ENCODE data around the gene NOL4L.

Gene NOL4L

DNA sequence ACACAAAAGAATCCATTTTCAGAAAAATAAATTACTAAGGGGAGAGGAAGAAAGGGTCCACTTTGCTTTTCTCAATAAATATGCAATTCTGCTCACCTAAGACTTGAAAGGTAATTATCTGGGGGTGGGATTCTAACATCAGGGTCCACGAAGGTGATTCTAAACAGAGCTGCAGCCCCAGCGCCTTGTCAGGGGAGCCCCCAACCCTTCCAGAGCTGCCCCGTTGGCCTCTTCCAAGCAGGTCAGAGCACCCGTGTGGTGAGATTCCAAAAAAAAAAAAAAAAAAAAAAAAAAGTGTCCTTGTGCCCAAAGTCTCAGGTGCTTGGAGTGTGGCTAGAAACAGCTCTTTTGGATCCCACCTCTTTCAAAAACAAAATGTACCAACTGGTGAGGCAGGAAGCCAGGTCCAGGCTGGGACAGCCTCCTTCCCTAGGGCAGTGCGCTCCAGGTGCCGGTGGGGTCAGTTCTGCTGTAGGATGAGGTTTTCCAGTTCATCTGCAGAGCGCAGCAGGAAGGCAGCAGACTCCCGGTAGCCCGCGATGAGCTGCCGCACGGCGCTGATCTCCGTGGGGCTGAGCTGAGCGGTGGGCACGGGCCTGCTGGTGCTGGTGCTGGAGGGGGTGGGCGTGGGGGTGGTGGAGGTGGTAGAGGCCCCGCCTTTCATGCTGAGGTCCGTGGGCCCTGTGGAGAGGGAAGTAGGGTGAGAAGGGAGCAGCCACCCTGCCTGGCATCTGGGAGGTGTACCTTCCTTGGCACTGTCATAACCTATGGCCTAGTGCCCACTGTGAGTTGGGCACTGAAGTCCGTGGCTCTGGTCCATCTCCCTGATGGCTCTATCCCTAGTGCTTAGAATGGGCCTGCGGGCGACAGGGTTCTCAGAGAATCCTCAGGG is 137.8 kb downstream of the NOL4L start:
- no peak for DNase-seq (ENCODE audit: low spot score)

DNA sequence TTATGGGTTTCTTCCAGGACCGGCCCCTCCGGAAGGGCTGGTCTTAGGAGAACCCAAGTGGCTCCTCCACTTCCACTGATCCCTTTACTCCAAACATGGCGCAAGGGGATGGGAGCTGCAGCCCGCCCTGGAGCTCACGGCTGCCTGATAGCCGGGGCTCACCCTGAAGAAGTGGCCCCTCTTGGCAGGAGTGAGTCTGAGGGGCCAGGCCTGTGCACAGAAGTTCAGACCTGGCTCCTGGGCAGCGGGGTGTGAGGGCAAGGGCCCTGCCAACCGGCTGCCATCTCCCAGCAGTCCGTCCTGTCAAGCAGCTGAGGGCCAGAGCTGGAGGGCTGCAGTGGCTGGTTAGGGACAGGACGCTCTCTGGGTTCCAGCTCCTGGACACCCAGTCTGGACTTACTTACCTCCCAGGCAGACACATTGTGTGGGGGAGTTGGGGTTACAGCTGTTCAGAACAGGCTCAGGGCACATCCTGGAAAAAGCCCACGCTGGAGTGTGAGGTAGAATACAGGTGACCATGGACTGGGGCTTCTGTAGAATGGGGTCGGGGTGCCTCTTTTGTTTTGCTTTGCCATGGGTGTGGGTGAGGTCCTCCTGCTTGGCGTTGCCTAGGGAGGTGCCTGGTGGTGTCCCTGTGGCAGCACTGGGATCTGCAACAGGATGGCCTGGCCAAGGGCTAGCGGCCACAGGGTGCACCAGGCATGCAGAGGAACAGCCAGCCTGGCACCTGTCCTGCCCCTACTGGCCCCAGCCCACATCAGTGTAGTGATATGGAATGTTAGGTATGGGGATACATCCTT is 138.6 kb downstream of the NOL4L start:
- no peak for DNase-seq (ENCODE audit: low spot score)

DNA sequence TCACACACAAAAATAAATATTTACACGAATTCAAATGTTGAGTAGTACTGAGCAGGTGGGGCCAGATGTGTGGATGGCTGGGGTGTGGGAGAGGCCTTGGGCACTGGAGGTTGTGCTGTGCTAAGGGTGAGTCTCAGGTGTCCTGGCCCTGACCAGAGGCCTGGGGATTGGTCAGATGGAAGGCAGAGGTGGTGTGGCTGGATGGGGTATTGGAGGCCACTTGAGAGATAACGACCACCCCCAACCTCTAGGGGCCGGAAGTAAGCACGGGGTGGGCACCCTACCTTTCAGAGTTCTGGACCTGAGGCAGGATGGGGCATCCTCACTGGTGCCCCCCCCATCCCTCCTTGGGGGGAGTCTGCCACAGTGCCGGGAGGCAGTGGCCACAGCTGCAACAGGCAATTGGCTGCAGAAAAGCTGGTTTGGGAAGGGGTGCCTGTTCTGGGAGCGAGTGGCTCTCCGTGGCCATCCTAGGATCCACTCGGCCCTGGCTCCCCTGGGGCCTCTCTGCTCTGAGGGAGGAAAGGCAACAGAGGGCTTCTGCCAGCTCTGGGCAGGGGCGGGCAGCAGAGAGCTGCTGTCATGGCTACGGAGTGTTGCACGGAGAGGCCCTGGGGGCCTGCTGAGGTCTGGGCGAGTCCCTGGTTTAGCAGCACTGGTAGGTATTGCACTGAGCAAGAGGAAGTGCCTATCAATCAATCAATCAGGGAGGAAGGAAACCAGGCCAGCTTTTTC is 139.4 kb downstream of the NOL4L start:
- DNase-seq (ENCODE audit: low spot score), result no peak

DNA sequence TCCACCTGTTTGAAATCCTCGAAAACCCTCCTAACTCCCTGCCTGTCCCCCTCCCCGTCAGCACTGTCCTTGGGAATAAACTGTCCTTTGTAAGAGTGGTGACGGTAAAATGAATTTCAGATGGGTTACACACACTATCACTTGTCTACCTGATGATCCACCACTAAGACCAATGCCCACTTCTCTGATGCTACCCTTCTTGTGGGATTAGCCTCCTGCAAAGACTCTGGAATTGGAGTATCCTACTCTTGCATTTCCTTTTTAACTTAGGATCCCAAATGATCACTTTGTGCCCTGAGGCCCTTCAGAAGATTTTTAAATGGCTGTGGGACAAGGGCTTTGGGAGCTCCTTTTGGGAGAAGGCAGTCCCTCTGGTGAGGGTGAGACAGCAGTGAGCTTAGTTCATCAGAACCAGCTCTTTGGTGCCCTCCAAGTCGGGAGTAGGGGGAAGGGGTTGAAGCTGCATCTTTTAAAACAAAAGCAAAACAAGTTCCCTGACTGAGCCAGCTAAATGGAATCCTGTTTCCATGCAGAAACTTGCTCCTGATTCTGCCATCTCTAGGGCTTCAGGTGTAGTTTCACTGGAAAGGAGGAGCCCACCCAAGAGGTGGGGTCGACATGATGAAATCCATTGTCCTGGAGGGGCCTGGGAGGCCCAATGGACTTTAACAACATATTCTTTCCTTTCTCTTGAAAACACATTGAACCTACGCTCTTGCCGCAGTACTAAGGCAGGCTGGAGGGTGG is 140.5 kb downstream of the NOL4L start:
- no peak for DNase-seq (ENCODE audit: low spot score)

DNA sequence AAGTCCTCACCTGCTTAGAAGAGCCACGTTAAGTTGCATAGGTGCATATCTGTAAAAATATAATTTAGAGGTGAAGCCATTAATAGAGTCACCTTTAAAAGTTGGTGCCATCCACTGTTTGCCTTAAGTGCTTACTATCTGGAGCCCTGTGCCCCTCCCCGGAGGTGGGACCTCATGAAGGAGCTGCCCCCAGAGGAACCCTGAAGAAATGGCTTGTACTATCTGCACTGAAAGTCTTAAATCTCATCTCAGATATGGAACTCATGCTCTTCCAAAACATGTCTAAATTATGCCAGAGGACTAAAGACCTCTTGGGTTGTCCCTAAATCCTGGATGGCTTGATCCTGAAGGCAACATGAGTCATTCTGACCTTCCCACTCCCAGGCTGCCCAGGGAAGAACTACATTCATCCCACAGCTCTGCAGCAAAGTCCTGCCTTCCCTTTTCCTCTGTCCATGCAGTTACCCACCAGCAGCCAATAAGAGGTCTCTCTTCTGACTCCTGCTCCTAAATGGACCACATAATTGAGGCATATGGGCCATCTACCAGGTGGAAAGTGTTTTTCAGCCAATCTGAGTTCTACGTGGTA is 141.7 kb downstream of the NOL4L start:
- no peak for DNase-seq (ENCODE audit: low spot score)

DNA sequence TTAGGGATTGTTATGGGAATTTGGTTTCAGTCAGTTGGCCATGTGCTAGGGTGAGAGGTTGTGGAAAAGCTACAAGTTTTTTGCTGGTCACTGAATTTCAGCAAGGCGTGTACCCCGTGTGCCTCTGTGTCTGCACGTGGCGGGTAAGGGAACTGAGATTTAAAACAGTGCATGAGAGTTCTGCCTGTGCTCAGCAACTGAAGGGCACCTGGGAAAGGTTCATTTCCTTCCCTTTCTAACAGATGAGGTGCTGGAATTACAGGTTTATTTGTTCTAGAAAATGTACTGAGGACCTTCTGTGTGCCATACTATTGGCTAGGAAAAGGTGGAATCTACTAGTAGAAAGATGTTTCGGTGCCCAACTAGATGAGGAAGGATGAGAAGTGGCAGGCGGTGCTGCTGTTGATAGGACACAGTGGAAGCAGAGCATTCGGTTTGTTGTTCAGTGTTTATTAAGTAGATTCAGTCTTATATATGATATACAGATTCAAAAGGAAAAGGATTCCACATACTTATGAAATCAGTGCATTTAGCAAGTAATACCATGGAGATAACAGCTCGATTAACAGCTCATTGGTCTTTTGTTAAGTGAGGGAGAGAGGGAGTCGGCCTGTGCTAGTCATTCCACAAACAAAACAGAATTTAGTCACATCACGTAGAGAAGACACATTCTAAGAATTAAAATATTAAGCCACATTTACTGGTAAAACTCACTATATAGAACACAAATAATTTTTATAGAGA is 142.3 kb downstream of the NOL4L start:
- DNase-seq (ENCODE audit: low spot score), result no peak

DNA sequence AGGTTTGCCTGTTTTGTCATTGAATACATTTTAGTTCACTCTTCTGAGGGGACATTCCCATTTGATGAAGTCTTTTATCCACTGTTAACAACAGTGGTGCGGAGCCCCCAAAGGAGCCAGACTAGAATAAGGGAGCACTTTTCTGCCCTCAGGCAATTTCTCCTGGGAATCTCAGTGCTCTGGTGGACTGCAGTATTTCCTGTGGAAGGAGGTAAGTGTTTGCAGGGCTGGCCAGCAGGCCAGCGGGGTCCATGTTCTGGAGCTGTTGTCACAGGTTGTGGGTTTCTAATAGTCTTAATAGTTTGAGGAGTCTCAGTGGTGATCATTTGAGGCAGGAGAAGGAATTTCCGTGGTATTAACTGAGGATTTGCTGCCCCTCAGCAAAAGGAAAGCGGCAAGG is 143.5 kb downstream of the NOL4L start:
- DNase-seq (ENCODE audit: low spot score), result no peak

DNA sequence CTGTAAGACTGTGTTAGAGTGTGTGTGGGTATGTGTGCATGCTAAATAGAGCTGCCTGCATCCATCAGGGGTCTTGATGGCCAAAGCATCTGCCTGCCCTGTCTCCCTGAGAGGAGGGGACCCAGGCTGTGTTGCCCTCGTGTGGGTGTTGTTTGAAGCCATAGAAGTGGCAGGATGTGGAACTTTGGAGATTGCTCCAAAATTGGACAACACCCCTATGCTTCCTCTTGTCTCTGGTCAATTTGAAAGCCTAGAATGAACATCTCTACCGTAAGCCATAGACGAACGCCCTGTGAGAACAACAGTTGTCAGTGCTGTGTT is 144.4 kb downstream of the NOL4L start:
- no peak for DNase-seq (ENCODE audit: low spot score)

DNA sequence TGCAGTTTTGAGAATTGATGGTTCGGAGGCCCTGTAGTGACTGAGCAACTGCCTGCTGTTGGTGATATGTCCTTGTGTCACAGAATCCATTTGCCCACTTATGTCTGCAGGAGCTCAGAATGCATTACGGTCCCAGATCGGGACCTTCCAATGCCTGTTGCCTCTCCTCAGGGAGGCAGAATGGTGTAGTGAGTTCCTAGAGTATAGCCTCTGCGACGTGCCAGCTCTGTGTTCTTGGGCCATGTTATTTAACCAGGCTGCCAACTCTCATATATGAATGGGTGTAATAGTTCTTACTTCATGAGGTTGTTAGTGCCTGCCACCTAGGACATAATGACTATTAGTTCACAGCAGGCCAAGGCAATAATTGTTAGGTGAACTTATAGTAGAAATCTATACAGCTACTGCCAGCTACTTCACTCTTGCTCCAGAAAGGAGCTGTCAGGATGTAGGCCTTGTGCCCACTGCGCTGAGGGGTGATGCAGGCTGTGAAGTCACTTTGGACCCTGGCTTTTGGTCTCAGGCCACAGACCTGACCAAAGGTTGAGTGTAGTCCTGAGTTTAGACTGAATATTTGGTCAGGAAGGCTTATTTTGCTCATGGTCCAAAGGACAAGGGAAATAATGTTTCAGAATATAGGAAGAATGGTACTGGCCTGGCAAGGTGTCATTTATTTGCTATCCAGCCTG is 144.9 kb downstream of the NOL4L start:
- no peak for DNase-seq (ENCODE audit: low spot score)

DNA sequence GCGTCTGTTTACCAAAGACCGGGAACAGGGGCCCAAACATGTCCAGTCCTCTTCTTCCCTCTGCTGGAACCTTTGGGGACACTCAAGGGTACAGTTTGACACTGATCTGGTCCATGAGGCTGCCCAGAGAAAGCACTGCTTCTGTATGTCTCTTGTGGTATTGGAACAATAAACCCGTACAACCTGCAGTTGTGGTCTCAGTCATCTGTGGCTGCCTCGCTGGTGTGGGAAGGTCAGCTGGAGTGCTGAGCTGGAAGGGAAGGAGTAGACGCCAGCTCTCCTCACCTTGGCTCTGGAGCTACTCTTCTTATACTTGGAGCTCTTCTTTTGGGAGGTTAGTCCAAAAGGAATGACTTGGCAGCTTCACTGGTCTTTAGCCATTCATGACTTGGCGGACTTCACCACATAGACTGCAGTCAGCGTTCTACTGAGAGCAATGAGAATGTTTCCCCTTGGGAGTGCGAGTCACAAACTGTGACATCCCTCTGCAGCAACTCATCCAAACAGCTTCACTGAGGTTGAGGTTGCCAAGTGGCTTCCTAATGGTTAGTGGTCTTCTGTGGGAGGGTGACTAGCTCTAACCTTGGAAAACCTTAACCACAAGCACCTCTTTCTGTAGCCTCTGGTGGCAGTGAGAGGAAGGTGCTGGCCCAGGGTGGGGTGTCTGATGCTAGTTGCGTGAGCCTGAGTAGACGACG is 145.9 kb downstream of the NOL4L start:
- no peak for DNase-seq (ENCODE audit: low spot score)

DNA sequence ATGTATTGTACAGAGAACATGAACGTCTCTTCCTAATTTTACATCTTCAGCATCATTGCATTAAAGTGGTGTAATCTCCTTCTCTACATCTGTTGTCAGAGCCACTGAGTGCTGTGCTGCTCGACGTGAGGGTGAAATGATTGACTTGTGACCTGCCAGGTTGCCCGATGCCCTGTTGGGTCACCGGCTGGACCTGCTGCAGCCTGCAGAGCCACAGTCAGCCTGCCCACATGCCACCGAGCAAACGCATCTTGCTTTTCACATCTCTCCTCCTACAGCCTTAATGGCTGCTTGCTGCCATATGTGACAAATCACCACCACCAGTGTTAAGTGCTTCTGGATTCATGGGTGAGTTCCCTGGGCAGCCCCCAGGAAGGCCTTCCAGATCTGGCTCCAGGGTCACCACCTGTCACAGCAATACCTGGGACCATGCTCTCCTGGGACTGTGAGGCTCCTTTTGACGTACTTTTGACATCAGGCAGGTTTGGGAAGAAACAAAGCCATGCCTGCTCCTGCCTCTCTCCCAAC is 146.7 kb downstream of the NOL4L start:
- DNase-seq (ENCODE audit: low spot score), result no peak

DNA sequence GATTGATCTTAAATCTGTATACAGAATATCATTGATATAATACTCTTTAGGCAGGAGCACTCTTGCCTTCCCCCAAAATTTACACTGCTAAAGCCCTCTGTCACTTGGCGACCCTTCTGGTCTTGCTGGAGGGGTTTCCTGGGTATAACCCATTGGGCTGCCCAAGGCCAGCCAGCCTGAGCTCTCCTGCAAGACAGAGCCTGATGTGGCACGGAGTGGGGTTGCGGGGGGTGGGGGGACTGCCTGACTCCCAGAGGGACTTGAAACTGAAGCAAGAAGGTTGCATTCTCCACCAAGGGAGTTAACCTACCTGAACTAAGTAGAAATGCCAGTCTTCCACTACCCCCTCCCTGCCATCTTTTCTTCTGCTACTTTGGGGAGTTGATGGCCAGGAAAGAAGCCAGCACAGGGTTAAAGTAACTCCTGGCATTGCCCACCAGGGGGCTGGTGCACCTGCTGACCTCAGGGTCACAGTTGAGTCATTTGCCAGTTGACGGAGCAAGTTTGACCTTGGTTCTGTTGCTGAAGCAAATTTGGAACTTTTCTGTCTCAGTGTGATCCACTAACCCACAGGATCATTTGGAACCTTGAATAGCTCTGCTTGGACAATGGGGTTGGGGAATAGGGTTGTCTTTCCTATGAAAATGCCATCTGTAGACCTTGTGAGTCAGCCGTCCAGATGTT is 147.6 kb downstream of the NOL4L start:
- DNase-seq (ENCODE audit: low spot score), result no peak

DNA sequence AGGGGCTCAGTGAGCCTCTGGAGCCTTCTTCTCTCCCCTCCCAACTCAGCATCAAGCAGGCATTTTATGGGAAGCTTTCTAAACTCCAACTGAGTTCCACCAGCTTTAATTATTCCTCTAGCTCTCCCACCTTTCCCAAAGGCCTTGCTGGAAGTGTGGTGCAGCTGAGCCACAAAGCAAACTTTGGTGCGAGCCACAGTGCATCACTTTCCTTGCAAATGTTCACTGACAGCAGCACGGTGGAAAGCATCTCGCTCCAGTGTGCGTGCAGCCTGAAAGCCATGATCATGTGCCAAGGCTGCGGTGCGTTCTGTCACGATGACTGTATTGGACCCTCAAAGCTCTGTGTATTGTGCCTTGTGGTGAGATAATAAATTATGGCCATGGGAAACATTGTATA is 148.2 kb downstream of the NOL4L start:
- DNase-seq (ENCODE audit: low spot score), result no peak

DNA sequence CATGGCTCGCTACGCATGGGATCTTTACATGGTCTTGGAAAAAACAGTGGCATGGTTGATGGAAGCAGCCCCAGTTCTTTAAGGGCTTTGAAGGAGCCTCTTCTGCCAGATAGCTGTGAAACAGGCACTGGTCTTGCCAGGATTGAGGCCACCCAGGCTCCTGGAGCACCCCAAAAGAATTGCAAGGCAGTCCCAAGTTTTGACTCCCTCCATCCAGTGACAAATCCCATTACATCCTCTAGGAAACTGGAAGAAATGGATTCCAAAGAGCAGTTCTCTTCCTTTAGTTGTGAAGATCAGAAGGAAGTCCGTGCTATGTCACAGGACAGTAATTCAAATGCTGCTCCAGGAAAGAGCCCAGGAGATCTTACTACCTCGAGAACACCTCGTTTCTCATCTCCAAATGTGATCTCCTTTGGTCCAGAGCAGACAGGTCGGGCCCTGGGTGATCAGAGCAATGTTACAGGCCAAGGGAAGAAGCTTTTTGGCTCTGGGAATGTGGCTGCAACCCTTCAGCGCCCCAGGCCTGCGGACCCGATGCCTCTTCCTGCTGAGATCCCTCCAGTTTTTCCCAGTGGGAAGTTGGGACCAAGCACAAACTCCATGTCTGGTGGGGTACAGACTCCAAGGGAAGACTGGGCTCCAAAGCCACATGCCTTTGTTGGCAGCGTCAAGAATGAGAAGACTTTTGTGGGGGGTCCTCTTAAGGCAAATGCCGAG is 148.8 kb downstream of the NOL4L start:
- no peak for DNase-seq (ENCODE audit: low spot score)

DNA sequence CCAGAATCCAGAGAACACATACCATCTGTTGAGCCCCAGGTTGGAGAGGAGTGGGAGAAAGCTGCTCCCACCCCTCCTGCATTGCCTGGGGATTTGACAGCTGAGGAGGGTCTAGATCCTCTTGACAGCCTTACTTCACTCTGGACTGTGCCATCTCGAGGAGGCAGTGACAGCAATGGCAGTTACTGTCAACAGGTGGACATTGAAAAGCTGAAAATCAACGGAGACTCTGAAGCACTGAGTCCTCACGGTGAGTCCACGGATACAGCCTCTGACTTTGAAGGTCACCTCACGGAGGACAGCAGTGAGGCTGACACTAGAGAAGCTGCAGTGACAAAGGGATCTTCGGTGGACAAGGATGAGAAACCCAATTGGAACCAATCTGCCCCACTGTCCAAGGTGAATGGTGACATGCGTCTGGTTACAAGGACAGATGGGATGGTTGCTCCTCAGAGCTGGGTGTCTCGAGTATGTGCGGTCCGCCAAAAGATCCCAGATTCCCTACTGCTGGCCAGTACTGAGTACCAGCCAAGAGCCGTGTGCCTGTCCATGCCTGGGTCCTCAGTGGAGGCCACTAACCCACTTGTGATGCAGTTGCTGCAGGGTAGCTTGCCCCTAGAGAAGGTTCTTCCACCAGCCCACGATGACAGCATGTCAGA is 149.6 kb downstream of the NOL4L start:
- no peak for DNase-seq (ENCODE audit: low spot score)

DNA sequence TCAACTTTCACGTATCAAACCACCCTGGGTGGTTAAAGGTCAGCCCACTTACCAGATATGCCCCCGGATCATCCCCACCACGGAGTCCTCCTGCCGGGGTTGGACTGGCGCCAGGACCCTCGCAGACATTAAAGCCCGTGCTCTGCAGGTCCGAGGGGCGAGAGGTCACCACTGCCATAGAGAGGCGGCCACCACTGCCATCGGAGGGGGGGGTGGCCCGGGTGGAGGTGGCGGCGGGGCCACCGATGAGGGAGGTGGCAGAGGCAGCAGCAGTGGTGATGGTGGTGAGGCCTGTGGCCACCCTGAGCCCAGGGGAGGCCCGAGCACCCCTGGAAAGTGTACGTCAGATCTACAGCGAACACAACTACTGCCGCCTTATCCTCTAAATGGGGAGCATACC is 150.7 kb downstream of the NOL4L start:
- no peak for DNase-seq (ENCODE audit: low spot score)

DNA sequence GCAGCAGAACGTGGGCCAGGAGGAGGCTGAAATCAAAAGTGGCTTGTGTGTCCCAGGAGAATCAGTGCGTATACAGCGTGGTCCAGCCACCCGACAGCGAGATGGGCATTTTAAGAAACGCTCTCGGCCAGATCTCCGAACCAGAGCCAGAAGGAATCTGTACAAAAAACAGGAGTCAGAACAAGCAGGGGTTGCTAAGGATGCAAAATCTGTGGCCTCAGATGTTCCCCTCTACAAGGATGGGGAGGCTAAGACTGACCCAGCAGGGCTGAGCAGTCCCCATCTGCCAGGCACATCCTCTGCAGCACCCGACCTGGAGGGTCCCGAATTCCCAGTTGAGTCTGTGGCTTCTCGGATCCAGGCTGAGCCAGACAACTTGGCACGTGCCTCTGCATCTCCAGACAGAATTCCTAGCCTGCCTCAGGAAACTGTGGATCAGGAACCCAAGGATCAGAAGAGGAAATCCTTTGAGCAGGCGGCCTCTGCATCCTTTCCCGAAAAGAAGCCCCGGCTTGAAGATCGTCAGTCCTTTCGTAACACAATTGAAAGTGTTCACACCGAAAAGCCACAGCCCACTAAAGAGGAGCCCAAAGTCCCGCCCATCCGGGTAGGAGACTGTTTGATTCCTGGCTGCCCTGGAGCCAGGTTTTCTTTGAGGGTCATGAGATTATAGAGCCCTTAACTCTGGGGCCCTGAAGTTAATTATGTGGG is 151.7 kb downstream of the NOL4L start:
- no peak for DNase-seq (ENCODE audit: low spot score)
